OCI-LY1 (cell line): Measurements from ENCODE around the gene ADAT1.

Source experiments
- H2AFZ ChIP-seq: fragments of 200-600 bp; sonication (generic), shearing (Covaris generic); 2 replicates; pipeline ENCODE4 v1.6.0; 2014; ENCODE audit warnings: antibody characterized with exemption, mild to moderate bottlenecking, low read length
- H3F3A ChIP-seq: fragments of 200-600 bp; sonication (generic), shearing (Covaris generic); 2 replicates; pipeline ENCODE4 v1.6.0; 2014; ENCODE audit warnings: mild to moderate bottlenecking, antibody characterized with exemption, low read length, moderate library complexity; ENCODE audit not compliant: insufficient read depth
- H3K27ac ChIP-seq: fragments of 200-600 bp; sonication (generic); 2 replicates; pipeline ENCODE4 v1.5.1; 2014; ENCODE audit warnings: low read length, mixed run types, mild to moderate bottlenecking, low read depth; ENCODE audit not compliant: poor library complexity, severe bottlenecking
- H3K27me3 ChIP-seq: fragments of 200-600 bp; sonication (generic); 2 replicates; pipeline ENCODE4 v1.6.0; 2014; ENCODE audit warnings: antibody characterized with exemption, mild to moderate bottlenecking, low read length, moderate library complexity; ENCODE audit not compliant: insufficient read depth
- H3K36me3 ChIP-seq: fragments of 200-600 bp; sonication (generic); 2 replicates; pipeline ENCODE4 v1.6.1; 2014; ENCODE audit warnings: mild to moderate bottlenecking, antibody characterized with exemption, low read length, moderate library complexity, mixed read lengths; ENCODE audit not compliant: insufficient read depth
- H3K4me1 ChIP-seq: fragments of 200-600 bp; sonication (generic); 2 replicates; pipeline ENCODE4 v1.5.1; 2014; ENCODE audit warnings: mild to moderate bottlenecking, low read length, moderate library complexity; ENCODE audit not compliant: insufficient read depth, severe bottlenecking
- H3K4me2 ChIP-seq: fragments of 200-600 bp; sonication (generic), shearing (Covaris generic); 2 replicates; pipeline ENCODE4 v1.6.1; 2014; ENCODE audit warnings: low read length
- H3K4me3 ChIP-seq: fragments of 200-600 bp; sonication (generic); 2 replicates; pipeline ENCODE4 v1.5.1; 2014; ENCODE audit warnings: low read length, low read depth, mild to moderate bottlenecking, mixed read lengths; ENCODE audit not compliant: poor library complexity, severe bottlenecking
- H3K79me2 ChIP-seq: fragments of 200-600 bp; shearing (Covaris generic); 2 replicates; pipeline ENCODE4 v1.6.1; 2016; ENCODE audit warnings: mixed run types, low read length, mixed read lengths; ENCODE audit not compliant: insufficient read depth
- H3K9ac ChIP-seq: fragments of 200-600 bp; sonication (generic), shearing (Covaris generic); 2 replicates; pipeline ENCODE4 v1.6.1; 2014; ENCODE audit warnings: mild to moderate bottlenecking, low read length, mixed read lengths
- H3K9me2 ChIP-seq: fragments of 200-600 bp; sonication (generic), shearing (Covaris generic); 2 replicates; pipeline ENCODE4 v1.6.1; 2014; ENCODE audit warnings: low read depth, mild to moderate bottlenecking, low read length, mixed read lengths
- H3K9me3 ChIP-seq: fragments of 200-600 bp; shearing (Covaris generic); 2 replicates; pipeline ENCODE4 v1.6.1; 2014; ENCODE audit warnings: low read length, mixed read lengths
- H4K20me1 ChIP-seq: fragments of 200-600 bp; sonication (generic), shearing (Covaris generic); 2 replicates; pipeline ENCODE4 v1.6.0; 2016; ENCODE audit warnings: mild to moderate bottlenecking, low read length; ENCODE audit not compliant: insufficient read depth
- EZH2 ChIP-seq: fragments of 200-600 bp; sonication (generic), shearing (Covaris generic); IDR thresholded peaks from 2 replicates; pipeline ENCODE4 v1.8.0; 2017; ENCODE audit warnings: borderline replicate concordance, mixed run types, mild to moderate bottlenecking, antibody characterized with exemption, low read length, moderate library complexity, mixed read lengths
- TF ChIP-seq, protein P1 (sequence below): fragments of 200-600 bp; sonication (generic), shearing (Covaris generic); IDR thresholded peaks from 2 replicates; pipeline ENCODE4 v1.5.1; 2017; ENCODE audit warnings: mild to moderate bottlenecking, antibody characterized with exemption, low read length, moderate library complexity, mixed read lengths

The ADAT1 gene

DNA sequence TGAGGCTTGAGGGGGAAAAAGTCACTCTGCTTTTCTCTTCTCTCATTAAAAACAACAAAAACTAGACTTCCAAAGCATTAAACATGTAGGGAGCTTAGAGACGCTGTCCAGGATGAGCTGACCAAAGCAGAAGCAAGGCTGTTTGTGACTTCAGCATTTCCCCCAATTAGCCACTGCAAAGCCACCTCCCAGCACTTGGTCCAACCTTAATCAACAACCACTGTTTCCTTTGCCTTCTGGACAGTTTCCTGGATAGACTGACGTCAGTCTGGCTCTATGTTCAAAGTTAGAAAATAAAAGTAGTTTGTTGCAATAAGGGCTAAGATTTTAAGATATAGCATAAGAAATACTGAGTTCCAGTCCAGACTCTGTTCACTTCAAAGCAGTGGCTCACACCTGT lies 70.1 kb downstream of the ADAT1 start:
- Histone ChIP-seq H3K27me3 (no peaks in the 10 kb centered on the region), H3K4me2 (no peak overlapping the region), H3F3A (no peaks in the 10 kb centered on the region), H3K9me2 (no peaks in the 10 kb centered on the region), H3K4me1 (peaks cover 20% of the 10 kb centered on the region), H3K4me3 (no peak overlapping the region), H3K36me3 (no peaks in the 10 kb centered on the region), H3K9me3 (no peaks in the 10 kb centered on the region), H3K79me2 (no peaks in the 10 kb centered on the region), H3K9ac (no peak overlapping the region), H4K20me1 (no peaks in the 10 kb centered on the region), H2AFZ (no peak overlapping the region), H3K27ac (no peak overlapping the region)
- no peak for TF ChIP-seq EZH2
- TF ChIP-seq, protein P1, sequence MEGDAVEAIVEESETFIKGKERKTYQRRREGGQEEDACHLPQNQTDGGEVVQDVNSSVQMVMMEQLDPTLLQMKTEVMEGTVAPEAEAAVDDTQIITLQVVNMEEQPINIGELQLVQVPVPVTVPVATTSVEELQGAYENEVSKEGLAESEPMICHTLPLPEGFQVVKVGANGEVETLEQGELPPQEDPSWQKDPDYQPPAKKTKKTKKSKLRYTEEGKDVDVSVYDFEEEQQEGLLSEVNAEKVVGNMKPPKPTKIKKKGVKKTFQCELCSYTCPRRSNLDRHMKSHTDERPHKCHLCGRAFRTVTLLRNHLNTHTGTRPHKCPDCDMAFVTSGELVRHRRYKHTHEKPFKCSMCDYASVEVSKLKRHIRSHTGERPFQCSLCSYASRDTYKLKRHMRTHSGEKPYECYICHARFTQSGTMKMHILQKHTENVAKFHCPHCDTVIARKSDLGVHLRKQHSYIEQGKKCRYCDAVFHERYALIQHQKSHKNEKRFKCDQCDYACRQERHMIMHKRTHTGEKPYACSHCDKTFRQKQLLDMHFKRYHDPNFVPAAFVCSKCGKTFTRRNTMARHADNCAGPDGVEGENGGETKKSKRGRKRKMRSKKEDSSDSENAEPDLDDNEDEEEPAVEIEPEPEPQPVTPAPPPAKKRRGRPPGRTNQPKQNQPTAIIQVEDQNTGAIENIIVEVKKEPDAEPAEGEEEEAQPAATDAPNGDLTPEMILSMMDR = no peak

DNA sequence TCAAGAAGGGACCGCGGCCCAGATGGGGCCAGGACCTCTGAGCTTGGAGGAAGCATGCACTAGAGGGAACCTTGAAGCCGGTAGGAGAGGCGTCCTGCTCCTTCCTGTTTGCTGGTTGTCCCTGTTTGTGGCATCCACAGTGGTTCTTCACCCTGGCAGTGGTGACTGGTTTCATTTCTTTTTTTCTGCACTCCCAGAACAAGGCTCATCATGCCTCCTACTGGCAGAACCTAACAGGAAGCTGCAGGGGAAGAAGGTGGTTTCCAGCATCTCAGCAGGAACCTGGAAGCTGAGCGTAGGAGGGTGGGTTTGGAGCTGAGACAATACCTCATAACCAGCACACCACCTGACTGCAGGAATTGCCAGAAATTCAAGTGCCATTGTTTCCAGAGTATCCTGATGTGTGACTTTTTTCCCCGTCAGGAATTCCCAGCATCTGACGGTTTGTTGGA lies 72.8 kb downstream of the ADAT1 start:
- no peak overlapping the region for H3K9ac ChIP-seq
- no peak overlapping the region for H2AFZ ChIP-seq
- H3K4me3 ChIP-seq = no peak overlapping the region
- no peaks in the 10 kb centered on the region for H3K9me3 ChIP-seq
- no peak overlapping the region for H3K27ac ChIP-seq
- H3F3A ChIP-seq = no peaks in the 10 kb centered on the region
- TF ChIP-seq, protein P1 = peak; percentile 58; the same call in 1 of the 2 replicates
- TF ChIP-seq EZH2 = no peak
- peaks cover 6% of the 10 kb centered on the region for H3K4me1 ChIP-seq
- no peaks in the 10 kb centered on the region for H3K79me2 ChIP-seq
- peak overlapping the region; percentile 15; the same call in 1 of the 2 replicates for H3K4me2 ChIP-seq
- H3K36me3 ChIP-seq = no peaks in the 10 kb centered on the region
- no peaks in the 10 kb centered on the region for H4K20me1 ChIP-seq
- no peaks in the 10 kb centered on the region for H3K27me3 ChIP-seq
- H3K9me2 ChIP-seq = no peaks in the 10 kb centered on the region
